Duodenal mucosa (tissue), 2 donors: ENCODE measurements around the gene IL37.

Experiments used
- H3K27ac ChIP-seq: one replicate; pipeline ENCODE4 v1.7.0; 2013; ENCODE audit warnings: low read depth, low read length
- H3K27me3 ChIP-seq, 2 donors: one replicate each; pipeline ENCODE4 v1.7.0; 2013; ENCODE audit warnings: low read length in 2 of 2, control low read depth in 1 of 2; ENCODE audit not compliant: insufficient read depth in 2 of 2, control insufficient read depth in 1 of 2
- H3K36me3 ChIP-seq, 2 donors: one replicate each; pipeline ENCODE4 v1.7.0; 2013; ENCODE audit warnings: low read length in 2 of 2, control low read depth in 1 of 2; ENCODE audit not compliant: insufficient read depth in 2 of 2, control insufficient read depth in 1 of 2
- H3K4me1 ChIP-seq, 2 donors: one replicate each; pipeline ENCODE4 v1.7.0; 2013; ENCODE audit warnings: low read length in 2 of 2, control low read depth in 1 of 2; ENCODE audit not compliant: insufficient read depth in 2 of 2, control insufficient read depth in 1 of 2
- H3K4me3 ChIP-seq, 2 donors: one replicate each; pipeline ENCODE4 v1.7.0; 2013; ENCODE audit warnings: low read length in 2 of 2, low read depth in 1 of 2
- H3K9ac ChIP-seq, 2 donors: one replicate each; pipeline ENCODE4 v1.7.0; 2013; ENCODE audit warnings: low read length in 2 of 2, low read depth in 1 of 2
- H3K9me3 ChIP-seq, 2 donors: one replicate each; pipeline ENCODE4 v1.7.0; 2013; ENCODE audit warnings: low read length in 2 of 2, control low read depth in 1 of 2; ENCODE audit not compliant: control insufficient read depth in 1 of 2

Gene IL37

DNA sequence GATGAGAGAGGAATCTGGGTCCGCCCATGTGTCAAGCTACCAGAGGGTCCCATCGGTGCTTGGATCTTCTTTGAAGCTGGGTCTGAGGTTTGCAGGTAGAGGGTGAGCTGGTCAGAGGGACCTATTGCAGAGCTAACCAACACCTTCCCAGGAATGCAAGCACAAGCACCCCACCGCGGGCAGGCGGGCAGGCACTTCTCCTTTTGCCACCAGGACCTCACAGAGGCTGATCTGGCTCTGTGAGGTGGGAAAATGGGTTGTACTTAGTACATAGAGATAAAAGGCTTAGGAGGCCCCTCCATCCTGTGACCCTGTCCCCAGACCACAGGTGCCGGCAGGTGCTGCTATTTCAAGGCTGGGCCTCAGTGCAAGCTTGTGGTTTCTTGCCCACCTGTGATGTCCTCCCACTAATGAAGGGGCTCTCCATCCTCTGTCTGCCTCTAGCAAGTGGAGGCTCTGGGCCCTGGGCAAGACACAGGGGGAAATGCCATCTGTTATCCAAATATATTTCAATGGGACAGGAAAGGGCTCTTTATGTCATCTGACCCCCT is 31.4 kb upstream of the IL37 start:
- H3K4me3 ChIP-seq, result no peak overlapping the region
- no peak overlapping the region for H3K27ac ChIP-seq
- peaks cover 3 to 5% of the 10 kb centered on the region in 2 donors for H3K27me3 ChIP-seq
- no peaks in the 10 kb centered on the region for H3K9me3 ChIP-seq
- H3K4me1 ChIP-seq, result peaks cover 0 to 8% of the 10 kb centered on the region in 2 donors
- no peak overlapping the region for H3K9ac ChIP-seq
- H3K36me3 ChIP-seq, result no peaks in the 10 kb centered on the region

GRCh38 chr2:112880091-112880531 is 30.9 kb upstream of the IL37 start:
- Histone ChIP-seq H3K4me3 (no peak overlapping the region), H3K36me3 (no peaks in the 10 kb centered on the region), H3K27me3 (peaks cover 3 to 4% of the 10 kb centered on the region in 2 donors), H3K9me3 (no peaks in the 10 kb centered on the region), H3K4me1 (peaks cover 0 to 8% of the 10 kb centered on the region in 2 donors), H3K9ac (no peak overlapping the region), H3K27ac (no peak overlapping the region)

DNA sequence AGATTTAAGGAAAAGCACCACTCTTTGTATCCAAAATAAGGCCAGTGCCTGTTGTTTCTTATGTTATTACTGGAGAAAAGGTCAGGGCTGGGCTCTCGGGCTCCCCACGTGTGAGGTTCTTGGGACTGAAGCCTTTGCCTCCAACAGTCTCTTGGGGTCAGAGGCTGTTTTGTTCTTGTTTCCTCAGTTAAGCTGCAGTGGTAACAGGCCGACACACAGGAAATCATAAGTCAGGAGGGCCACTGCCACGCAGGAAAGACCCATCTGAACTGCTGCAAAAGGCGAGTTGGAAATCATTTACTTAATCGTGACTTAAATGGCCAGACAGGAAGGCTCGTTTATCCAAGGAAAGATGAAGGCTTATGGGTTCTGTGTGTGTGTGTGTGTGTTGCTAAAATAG is 30.3 kb upstream of the IL37 start:
- Histone ChIP-seq H3K4me3 (no peak overlapping the region), H3K36me3 (no peaks in the 10 kb centered on the region), H3K9ac (no peak overlapping the region), H3K27me3 (peaks cover 0 to 3% of the 10 kb centered on the region in 2 donors), H3K4me1 (peaks cover 0 to 8% of the 10 kb centered on the region in 2 donors), H3K27ac (no peak overlapping the region), H3K9me3 (no peaks in the 10 kb centered on the region)

DNA sequence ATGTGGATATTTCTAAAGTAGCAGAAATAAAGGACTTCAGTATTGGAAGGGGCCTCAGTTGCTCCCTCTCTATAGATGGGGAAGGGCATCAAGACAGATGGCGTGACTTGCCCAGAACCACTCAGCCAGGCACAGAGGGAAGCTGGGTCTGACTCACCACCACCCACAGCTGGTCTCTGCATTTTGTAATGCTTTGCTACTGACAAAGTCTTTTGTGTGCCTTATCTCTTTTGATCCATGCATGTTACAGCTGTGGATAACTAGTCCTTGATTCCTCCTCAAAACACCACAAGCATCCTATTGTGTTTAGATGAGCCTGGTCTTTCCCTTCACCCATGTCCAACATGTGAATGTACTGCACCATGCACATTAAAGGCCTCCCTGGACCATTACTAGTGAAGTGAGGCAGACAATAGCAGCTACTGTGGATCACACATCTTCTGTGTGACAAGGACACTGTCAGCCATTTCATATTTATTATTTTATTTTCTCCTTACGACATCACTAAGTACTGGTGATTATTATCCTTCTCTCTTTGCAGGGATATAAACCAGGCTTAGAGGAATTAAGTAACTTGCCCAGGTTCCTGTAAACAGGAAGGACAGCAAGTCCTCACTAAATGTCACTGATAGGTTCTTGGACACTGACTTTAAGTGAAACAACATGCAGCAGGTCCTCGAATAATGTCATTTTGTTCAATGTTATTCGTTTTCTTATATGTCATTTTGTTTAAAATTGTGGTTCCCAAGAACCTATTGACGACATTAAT is 29.6 kb upstream of the IL37 start:
- H3K9ac ChIP-seq, result no peak overlapping the region
- H3K27ac ChIP-seq, result no peak overlapping the region
- no peaks in the 10 kb centered on the region for H3K36me3 ChIP-seq
- H3K4me1 ChIP-seq, result peaks cover 0 to 8% of the 10 kb centered on the region in 2 donors
- no peak overlapping the region for H3K4me3 ChIP-seq
- peaks cover 0 to 3% of the 10 kb centered on the region in 2 donors for H3K27me3 ChIP-seq
- no peaks in the 10 kb centered on the region for H3K9me3 ChIP-seq

- Histone ChIP-seq H3K27me3 (no peaks in the 10 kb centered on the region), H3K9me3 (no peaks in the 10 kb centered on the region), H3K4me3 (no peak overlapping the region), H3K36me3 (no peaks in the 10 kb centered on the region), H3K27ac (no peak overlapping the region), H3K4me1 (peaks cover 0 to 8% of the 10 kb centered on the region in 2 donors), H3K9ac (no peak overlapping the region)
Observed at GRCh38 chr2:112883669-112884068, 27.3 kb upstream of the IL37 start.

DNA sequence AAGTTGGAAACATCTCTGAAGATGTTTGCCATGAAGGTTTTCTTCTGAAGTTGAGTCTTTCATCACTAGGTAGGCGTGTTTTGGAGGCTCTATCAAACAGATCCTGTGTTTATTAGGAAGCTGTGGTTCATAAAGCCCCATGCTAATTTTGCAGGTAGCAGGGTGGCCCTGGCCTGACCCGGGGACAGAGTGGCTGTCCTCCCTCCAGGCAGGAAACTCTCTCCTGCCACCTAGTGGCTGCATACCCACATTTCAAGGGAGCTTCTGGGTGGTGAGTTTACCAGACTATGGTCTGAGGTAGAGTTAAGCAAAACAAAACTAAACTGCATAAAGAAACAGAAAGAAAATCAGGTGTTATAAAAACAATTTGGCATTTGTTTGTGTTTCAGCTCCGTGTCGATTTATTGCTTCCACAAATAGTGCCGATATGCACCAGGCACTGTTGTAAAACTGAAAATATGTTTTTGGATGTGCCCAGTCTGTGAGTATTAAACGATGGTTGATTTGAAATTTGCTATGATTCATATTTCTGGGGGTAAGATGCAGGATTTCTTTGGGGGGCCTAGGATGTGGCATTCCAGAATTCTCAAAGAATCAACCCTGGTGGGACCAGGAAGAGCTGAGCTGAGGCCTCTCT is 26.0 kb upstream of the IL37 start:
- no peak overlapping the region for H3K9ac ChIP-seq
- H3K4me3 ChIP-seq, result no peak overlapping the region
- H3K9me3 ChIP-seq, result no peaks in the 10 kb centered on the region
- H3K4me1 ChIP-seq, result peaks cover 0 to 5% of the 10 kb centered on the region in 2 donors
- no peaks in the 10 kb centered on the region for H3K36me3 ChIP-seq
- no peak overlapping the region for H3K27ac ChIP-seq
- H3K27me3 ChIP-seq, result no peaks in the 10 kb centered on the region

DNA sequence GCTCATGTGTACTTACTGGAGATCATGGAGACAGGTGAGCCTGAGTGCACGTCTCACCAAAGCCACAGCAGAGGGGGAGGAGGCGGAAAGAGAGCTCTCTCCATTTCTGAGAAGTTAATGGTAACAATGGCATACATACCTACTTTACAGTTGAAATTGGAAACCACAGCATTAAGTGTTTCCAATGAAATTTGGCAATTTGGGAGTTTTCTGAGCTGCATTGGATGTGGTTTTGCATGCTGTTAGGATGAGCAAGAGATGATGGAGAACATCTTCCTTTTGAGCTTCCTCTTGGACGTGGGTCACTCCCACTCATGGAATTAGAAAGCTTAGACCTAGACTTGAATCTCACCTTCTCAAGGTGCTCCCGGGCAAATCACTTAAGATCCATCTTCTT is 25.5 kb upstream of the IL37 start:
- H3K36me3 ChIP-seq, result no peaks in the 10 kb centered on the region

GRCh38 chr2:112886291-112886690 is 24.7 kb upstream of the IL37 start:
- H3K36me3 ChIP-seq, result no peaks in the 10 kb centered on the region
- no peak overlapping the region for H3K27ac ChIP-seq
- no peak overlapping the region for H3K9ac ChIP-seq
- no peaks in the 10 kb centered on the region for H3K27me3 ChIP-seq
- no peak overlapping the region for H3K4me3 ChIP-seq
- no peaks in the 10 kb centered on the region for H3K4me1 ChIP-seq
- no peaks in the 10 kb centered on the region for H3K9me3 ChIP-seq

More for the DNA sequence above, 25.5 kb upstream of the IL37 start:
- Histone ChIP-seq H3K27me3 (no peaks in the 10 kb centered on the region), H3K27ac (no peak overlapping the region), H3K9me3 (no peaks in the 10 kb centered on the region), H3K9ac (no peak overlapping the region), H3K4me1 (peaks cover 0 to under 1% of the 10 kb centered on the region in 2 donors), H3K4me3 (no peak overlapping the region)

DNA sequence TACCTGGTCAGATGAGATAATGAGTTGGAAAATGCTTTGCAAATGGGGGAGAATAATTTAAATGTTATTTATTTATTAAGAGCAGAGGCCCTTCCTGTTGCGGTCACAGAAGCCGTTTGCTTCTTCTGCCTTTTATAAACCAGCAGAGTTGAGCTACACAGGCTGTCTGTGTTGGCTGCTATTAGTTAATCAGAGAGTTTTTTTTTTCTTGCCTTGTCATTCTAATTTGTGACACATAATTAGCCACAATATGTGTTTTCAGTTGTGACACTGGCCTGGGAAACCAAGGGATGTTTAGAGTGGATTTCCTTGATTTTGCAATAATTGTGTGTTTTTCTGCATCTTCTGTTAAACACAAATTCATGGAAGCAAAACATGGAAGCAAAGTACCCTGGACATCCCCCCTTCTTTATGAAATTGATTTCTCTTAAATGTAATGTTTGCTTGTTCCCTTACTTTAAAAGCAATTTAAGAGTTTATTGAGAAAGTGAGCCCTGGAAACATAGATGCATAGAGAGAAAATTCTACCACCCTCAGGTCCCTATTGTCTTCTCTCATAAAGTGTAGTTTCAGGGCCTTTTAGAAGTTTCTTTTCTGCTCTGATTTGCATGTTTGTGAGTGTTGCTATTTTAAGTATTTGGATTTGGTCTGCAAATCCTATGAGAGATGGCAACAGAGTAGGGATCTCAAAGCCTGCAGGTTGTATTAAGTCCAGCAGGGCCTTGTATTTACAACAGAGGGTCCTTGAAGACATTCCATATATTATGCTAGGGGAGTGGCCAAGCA is 22.8 kb upstream of the IL37 start:
- no peak overlapping the region for H3K27ac ChIP-seq
- H3K9me3 ChIP-seq, result no peaks in the 10 kb centered on the region
- H3K27me3 ChIP-seq, result peaks cover 0 to 3% of the 10 kb centered on the region in 2 donors
- no peaks in the 10 kb centered on the region for H3K4me1 ChIP-seq
- no peak overlapping the region for H3K4me3 ChIP-seq
- no peak overlapping the region for H3K9ac ChIP-seq
- H3K36me3 ChIP-seq, result no peaks in the 10 kb centered on the region

GRCh38 chr2:112889976-112890375 is 21.0 kb upstream of the IL37 start:
- Histone ChIP-seq H3K36me3 (no peaks in the 10 kb centered on the region), H3K27ac (no peak overlapping the region), H3K4me1 (no peaks in the 10 kb centered on the region), H3K4me3 (no peak overlapping the region), H3K9ac (no peak overlapping the region), H3K9me3 (no peaks in the 10 kb centered on the region), H3K27me3 (peaks cover 0 to 3% of the 10 kb centered on the region in 2 donors)
